GM18909 (cell line): Measurements from ENCODE around the gene COL5A3.
"Not testable (repeated sequence)": the region's sequence is repeated elsewhere in the genome, so short reads cannot be mapped to it uniquely, and the experiment has no call there.

ENCODE experiments used
- ATAC-seq: cut with Tn5 transposase; IDR thresholded peaks from one replicate; pipeline ENCODE4 v1.9.1; 2021; ENCODE audit warnings: mild to moderate bottlenecking; ENCODE audit not compliant: unreplicated experiment, poor library complexity

Gene COL5A3

DNA sequence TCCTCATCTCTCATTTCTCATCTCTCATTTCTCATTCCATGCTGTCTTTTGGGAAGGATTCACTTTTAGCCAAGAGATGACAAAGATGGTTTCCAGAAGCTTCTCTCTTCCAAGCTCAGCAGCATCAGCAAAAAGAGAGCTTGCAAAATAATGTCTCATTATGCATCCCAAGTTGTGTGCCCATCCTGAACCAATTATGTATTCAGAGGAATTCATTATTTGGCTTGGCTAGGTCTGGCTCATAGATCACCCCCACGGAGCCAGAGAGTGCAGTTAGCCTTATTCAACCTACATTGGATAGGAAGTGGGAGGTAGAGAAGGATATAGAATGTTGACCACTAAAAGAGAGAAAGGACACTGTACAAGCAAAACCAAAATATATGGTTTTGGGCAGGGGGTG, 68.6 kb downstream of the COL5A3 start:
- no peak for ATAC-seq

GRCh38 chr19:9941231-9941630, 69.1 kb downstream of the COL5A3 start:
- ATAC-seq = no peak

DNA sequence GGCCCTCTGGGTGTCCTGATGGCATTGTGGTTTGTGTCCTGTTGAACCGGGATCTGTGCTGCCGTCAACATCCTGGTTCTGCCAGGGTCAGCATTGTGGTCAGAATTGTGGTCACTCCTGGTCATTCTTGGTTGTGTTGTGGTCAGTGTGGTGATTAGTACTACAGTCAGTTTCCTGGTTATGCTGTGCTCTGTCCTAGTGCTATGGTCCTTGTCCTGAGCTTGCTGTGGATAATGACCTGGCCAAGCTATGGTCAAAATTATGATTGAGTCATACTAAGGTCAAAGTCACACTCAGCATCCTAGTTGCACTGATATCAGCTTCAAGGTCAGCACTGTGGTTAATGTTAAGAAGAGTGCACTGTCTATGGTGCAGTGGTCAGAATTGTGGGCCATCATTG, 69.5 kb downstream of the COL5A3 start:
- no peak for ATAC-seq

DNA sequence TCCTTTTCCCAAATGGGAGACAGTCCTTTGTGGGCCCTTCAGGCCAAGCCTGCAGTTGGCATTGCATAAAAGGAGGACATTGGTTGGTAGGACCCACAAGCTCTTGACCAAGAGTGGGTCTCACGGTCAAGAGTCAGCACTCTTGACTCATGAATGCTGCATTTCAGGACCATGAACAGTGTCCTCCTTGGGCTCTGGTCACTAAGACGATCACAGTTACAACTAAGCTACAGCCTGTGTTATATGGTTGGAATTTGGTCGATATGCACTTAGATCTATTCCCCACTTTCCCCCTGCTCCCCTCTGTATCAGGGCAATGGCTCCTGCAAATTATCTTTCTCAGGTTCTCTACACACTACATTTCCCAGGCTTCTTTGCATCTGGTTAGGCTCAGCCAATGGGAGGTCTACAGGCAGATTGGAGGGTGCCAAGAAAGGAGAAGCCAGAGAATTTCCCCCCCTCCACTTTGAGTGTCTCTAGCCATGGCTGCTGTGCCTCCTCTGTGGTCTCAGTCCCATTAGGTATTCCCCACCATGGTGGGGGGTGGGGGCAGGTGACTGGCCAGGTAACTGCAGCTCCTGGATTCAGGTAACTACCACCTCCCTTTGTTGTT, 70.9 kb downstream of the COL5A3 start:
- ATAC-seq = no peak

DNA sequence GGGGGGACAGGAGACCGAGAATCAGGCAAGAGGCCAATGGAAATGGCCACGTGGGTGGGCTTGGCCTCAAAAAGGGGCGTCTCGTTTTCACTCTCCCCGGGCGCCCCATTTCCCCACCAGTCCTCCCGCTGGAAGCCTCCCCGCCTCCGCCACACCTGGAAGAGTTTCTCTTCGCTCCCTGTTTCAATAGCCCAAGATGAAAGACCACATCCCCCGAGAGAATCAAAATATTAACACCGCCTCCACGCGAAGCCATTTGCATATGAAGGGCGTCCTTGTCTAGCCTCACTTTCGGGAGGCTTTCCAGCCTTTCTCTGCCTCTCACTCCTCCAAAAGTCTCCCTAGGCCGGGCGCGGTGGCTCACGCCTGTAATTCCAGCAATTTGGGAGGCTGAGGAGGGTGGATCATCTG, 73.3 kb downstream of the COL5A3 start:
- ATAC-seq = no peak

GRCh38 chr19:9936326-9937000, 73.8 kb downstream of the COL5A3 start, which contains the start of gene OLFM2:
TSS of gene OLFM2 (minus strand) at chr19:9936515. CDS start at chr19:9936366, 149 bp downstream.
- no peak for ATAC-seq

DNA sequence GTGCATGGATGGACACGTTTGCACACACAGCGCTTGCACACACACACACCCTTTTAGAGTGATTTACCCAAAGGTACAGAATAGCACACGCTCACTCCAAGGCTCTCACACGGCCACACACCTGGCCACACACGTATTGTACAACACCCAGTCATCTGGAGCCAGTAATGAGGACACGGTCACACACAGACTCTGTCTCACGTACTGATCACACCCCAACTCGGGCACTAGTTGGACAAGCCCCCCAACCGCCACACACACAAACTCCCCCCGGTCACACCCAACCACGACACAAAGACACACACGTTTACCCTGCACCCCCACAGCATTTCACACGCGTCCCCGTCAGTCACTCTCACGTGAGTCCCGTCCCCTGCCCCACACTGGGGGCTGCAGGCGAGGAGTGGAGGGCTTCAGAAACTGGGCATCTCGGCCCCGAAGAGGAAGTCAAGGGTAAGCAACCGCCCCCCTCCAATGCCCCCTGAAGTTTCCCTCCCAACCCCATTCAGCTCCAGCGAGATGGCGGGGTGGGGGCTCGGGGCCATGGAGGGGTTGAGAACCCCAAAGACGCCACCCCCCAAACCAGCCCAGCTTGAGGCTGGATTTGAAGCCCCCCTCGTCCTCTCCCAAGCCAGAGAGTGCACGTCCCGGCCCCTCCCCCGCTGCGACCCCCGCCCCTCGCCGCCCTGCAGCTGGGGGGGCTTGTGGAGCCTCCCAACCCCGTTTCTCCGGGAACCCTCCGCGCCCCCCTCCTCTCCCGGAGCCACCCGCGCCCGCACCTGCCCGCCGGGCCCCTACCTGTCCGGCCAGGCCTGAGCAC, 74.6 kb downstream of the COL5A3 start:
- no peak for ATAC-seq

- ATAC-seq = no peak
Measured at GRCh38 chr19:9934132-9934950, 76.0 kb downstream of the COL5A3 start.

- no peak for ATAC-seq
Measured at GRCh38 chr19:9932835-9933234, 77.5 kb downstream of the COL5A3 start.

DNA sequence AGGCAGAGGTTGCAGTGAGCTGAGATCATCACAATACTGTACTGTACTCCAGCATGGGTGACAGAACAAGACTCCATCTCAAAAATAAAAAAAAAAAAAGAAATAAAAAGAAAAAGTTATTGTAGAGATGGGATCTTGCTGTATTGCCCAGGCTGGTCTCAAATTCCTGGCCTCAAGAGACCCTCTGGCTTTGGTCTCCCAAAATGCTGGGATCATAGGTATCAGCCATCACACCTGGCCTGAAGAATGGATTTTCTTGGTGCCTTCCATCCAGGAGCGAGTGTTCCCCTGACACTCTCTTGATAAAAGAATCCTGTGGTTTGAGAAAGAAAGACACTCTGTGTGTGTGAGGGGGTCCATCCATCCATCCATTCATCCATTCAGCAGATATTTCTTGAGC, 78.7 kb downstream of the COL5A3 start:
- no peak for ATAC-seq

- no peak for ATAC-seq
Measured at GRCh38 chr19:9923440-9923839, 86.9 kb downstream of the COL5A3 start.

DNA sequence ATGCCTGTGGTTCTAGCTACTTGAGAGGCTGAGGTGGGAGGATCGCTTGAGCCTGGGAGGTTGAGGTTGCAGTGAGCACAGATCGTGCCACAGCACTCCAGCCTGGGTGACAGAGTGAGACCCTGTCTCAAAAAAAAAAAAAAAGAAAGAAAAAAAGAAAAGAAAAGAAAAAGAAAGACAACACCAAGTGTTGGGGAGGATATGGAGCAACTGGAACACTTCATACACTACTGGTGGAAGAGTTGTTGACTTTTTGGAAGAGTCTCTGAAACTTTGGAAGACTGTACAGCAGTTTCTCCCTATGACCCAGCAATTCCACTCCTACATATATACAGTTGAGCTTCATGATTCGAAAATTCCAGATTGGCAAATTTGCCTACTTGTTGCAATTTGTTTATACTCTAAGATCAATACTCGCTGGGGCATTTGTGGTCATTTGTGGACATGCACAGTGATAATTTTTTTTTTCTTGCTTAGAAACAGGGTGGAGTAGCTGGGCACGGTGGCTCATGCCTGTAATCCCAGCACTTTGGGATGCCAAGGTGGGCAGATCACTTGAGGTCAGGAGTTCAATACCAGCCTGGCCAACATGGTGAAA, 87.4 kb downstream of the COL5A3 start:
- ATAC-seq = not testable (repeated sequence)

- no peak for ATAC-seq
Measured at GRCh38 chr19:9917321-9917720, 93.0 kb downstream of the COL5A3 start.

DNA sequence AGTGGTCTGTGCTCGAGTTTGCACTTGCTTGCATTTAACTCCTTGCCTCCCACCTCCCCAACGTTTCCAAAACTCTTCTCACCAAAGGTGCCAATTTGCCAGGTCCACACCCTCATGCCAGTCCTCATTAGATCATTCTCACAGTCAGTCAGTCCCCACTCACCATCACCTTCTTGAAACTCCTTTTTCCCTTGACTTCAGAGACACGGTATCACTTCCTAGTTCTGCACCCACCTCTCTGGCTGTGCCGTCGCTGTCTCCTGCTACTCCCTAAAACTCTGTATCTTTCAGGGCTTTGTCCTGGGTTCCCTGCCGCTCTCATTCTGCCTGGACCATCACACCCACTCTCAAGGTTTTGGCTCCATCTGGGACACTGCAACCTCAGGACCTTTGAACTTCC, 93.6 kb downstream of the COL5A3 start:
- no peak for ATAC-seq

DNA sequence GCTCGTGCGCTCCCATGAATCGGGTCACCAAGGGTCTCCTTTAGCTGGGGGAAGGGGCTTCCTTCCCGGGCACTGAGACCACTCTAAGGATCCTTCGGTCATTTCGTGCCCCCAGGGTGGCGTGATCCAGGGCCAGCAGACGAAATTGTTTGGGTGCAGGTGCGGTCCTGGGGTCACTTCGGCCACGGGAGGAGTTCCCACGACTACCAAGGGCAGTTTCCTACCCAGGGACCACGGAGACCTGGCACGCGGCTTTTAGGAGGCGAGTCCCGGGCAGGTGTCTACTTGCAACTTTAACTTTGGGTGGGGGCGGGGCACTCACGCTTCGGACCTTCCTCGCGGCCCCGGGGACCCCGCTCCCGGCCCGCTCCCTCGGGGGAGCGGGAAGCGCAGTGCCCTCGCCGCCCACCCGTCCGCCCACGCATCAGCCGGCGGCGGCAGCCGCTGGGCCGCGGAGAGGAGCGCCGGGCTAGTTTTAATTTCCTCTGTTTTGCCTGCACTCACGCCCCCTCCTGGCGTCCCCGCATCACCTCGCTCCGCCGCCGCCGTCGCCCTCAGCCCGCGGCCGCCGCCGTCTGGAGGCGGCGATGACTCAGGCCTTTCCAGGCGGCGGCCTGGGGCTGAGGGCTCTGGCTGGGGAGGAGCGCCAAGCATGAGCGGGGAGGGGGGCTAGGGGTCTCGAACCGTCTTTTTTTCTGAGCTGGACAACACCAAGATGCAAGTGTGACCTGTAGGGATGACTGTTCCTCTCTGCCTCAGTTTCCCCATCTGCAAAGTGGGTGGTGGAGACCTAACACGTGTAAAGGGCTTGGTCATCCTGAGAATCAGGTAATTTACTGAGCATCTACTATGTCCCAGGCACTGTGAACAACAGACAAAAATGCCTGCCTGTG, 95.7 kb downstream of the COL5A3 start:
- ATAC-seq = peak; percentile 55

- no peak for ATAC-seq
Measured at GRCh38 chr19:9914001-9914314, 96.3 kb downstream of the COL5A3 start.

GRCh38 chr19:9913237-9914000, 96.9 kb downstream of the COL5A3 start:
- no peak for ATAC-seq

- no peak for ATAC-seq
Measured at GRCh38 chr19:9912551-9913236, 97.6 kb downstream of the COL5A3 start.
